Sigmoid colon (tissue), 7 donors: ENCODE measurements around the gene PHF14. TPM values are rescaled to one million over a fixed set of nuclear protein-coding genes. Genes with fewer than 3 reads are reported as not detected.

Experiments
- DNase-seq: peaks from one replicate; pipeline ENCODE4 v3.0.0-alpha.2; 2019
- H3K27ac ChIP-seq, 4 donors: fragments of 200-600 bp; sonication (generic); one replicate each; pipeline ENCODE4 v1.5.1; 2016 to 2019; ENCODE audit warnings: mild to moderate bottlenecking in 1 of 4
- H3K27me3 ChIP-seq, 3 donors: fragments of 200-600 bp; sonication (generic); one replicate each; pipeline ENCODE4 v1.5.1; 2019; ENCODE audit warnings: mild to moderate bottlenecking in 1 of 3
- H3K36me3 ChIP-seq, 4 donors: fragments of 200-600 bp; sonication (generic); one replicate each; pipeline ENCODE4 v1.5.1; 2016 to 2019
- H3K4me1 ChIP-seq, 4 donors: fragments of 200-600 bp; sonication (generic); one replicate each; pipeline ENCODE4 v1.5.1; 2017 to 2019
- H3K4me3 ChIP-seq, 4 donors: fragments of 200-600 bp; sonication (generic); one replicate each; pipeline ENCODE4 v1.5.1; 2017 to 2019; ENCODE audit warnings: mild to moderate bottlenecking in 2 of 4, moderate library complexity in 1 of 4
- H3K9me3 ChIP-seq, 4 donors: fragments of 200-600 bp in 3 of 4; sonication (generic) in 3 of 4; one replicate each; pipeline versions ENCODE4 v1.5.1 to v1.6.1; 2013 to 2019
- CTCF ChIP-seq, 4 experiments: fragments of 450-650 bp in 3 of 4; fragments of 200-600 bp in 1 of 4; IDR thresholded peaks; one replicate each; pipeline ENCODE4 v1.5.1; 2016 to 2019; ENCODE audit warnings: antibody characterized with exemption in 4 of 4, mild to moderate bottlenecking in 3 of 4, moderate library complexity in 2 of 4
- EP300 ChIP-seq, 4 donors: sonication (generic); formaldehyde crosslinking; IDR thresholded peaks; one replicate each; pipeline ENCODE4 v1.6.1; 2017; ENCODE audit warnings: antibody characterized with exemption in 4 of 4
- POLR2A ChIP-seq, 2 donors: fragments of 450-650 bp; IDR thresholded peaks; one replicate each; pipeline ENCODE4 v1.6.1; 2016; ENCODE audit warnings: antibody characterized with exemption in 2 of 2, mild to moderate bottlenecking in 2 of 2, moderate library complexity in 2 of 2
- POLR2AphosphoS5 ChIP-seq, 4 donors: sonication (generic); formaldehyde crosslinking; IDR thresholded peaks; one replicate each; pipeline ENCODE4 v1.6.1; 2017; ENCODE audit warnings: antibody characterized with exemption in 4 of 4
- WGBS, 2 donors: extraction: QIAGEN DNeasy Blood & Tissue Kit; methylation state at CpG; one replicate each; pipeline ENCODE4 v1.1.7; 2013; 5-methylcytosine and 5-hydroxymethylcytosine counted together
- intact Hi-C: fragments of 100-400 bp; cut with DNase I; formaldehyde crosslinking; loops from one replicate; pipeline ENCODE4 v1.15.1; 2023
- polyA plus RNA-seq, 3 donors: library from polyadenylated mRNA; stranded (reverse); fragments of 200-250 nt; gene quantifications; one replicate each; pipeline ENCODE4 v1.2.3, GENCODE V29; 2013
- total RNA-seq, 4 donors: library from RNA; depleted of rRNA; stranded (reverse); fragments of >200 nt; gene quantifications; one replicate each; pipeline ENCODE4 v1.1.0, GENCODE V29; 2016
- donor health status: healthy with polysubstance abuse.
- donor health status: Bipolar disorder and iron deficiency.
- donor health status: healthy.

Gene PHF14
- total and polyA plus RNA-seq, 7 donors: 10.8 to 47.6 (median 28.8) TPM

- WGBS, 2 donors: 81 to 95% methylated on average over 1 of the region's 1 CpG
- intact Hi-C loops: no loop called here
- no peak for TF ChIP-seq POLR2AphosphoS5 (IDR thresholded peaks at IDR 0.05)
- TF ChIP-seq CTCF (IDR thresholded peaks at IDR 0.05): no peak
- TF ChIP-seq EP300 (IDR thresholded peaks at IDR 0.05): no peak
- TF ChIP-seq POLR2A (IDR thresholded peaks at IDR 0.05): no peak
- Histone ChIP-seq H3K27me3 (no peaks in the 10 kb centered on the region), H3K4me1 (no peaks in the 10 kb centered on the region), H3K9me3 (no peaks in the 10 kb centered on the region), H3K4me3 (no peak overlapping the region), H3K36me3 (peaks cover 5 to 28% (median 9%) of the 10 kb centered on the region in 4 donors), H3K27ac (no peak overlapping the region)
- DNase-seq: no peak
Observed at GRCh38 chr7:11021468-11021867, 47.8 kb downstream of the PHF14 start.

- H3K27me3 ChIP-seq: no peaks in the 10 kb centered on the region
- no peaks in the 10 kb centered on the region for H3K4me1 ChIP-seq
- 85 to 90% methylated on average over 2 of the region's 2 CpGs for WGBS, 2 donors
- peaks cover 5 to 28% (median 9%) of the 10 kb centered on the region in 4 donors for H3K36me3 ChIP-seq
- TF ChIP-seq POLR2AphosphoS5 (IDR thresholded peaks at IDR 0.05): no peak
- TF ChIP-seq POLR2A (IDR thresholded peaks at IDR 0.05): no peak
- TF ChIP-seq EP300 (IDR thresholded peaks at IDR 0.05): no peak
- TF ChIP-seq CTCF (IDR thresholded peaks at IDR 0.05): no peak
- intact Hi-C loops: no loop called here
- no peak overlapping the region for H3K27ac ChIP-seq
- H3K4me3 ChIP-seq: no peak overlapping the region
- DNase-seq: no peak
- H3K9me3 ChIP-seq: no peaks in the 10 kb centered on the region
Observed at GRCh38 chr7:11026452-11027359, 53.0 kb downstream of the PHF14 start.

GRCh38 chr7:11035661-11036060 lies 62.0 kb downstream of the PHF14 start:
- WGBS, 2 donors: 91% methylated on average over 4 of the region's 4 CpGs

GRCh38 chr7:11039974-11040373 lies 66.3 kb downstream of the PHF14 start:
- DNase-seq: no peak
- no peaks in the 10 kb centered on the region for H3K9me3 ChIP-seq
- peaks cover 0 to 3% (median 0%) of the 10 kb centered on the region in 4 donors for H3K4me1 ChIP-seq
- peaks cover 0 to 58% (median 5%) of the 10 kb centered on the region in 4 donors for H3K36me3 ChIP-seq
- intact Hi-C loops: no loop called here
- TF ChIP-seq POLR2AphosphoS5 (IDR thresholded peaks at IDR 0.05) (no peak), POLR2A (IDR thresholded peaks at IDR 0.05) (no peak), CTCF (IDR thresholded peaks at IDR 0.05) (no peak), EP300 (IDR thresholded peaks at IDR 0.05) (no peak)
- H3K27me3 ChIP-seq: no peaks in the 10 kb centered on the region
- no peak overlapping the region for H3K27ac ChIP-seq
- H3K4me3 ChIP-seq: no peak overlapping the region

More at GRCh38 chr7:11035661-11036060, 62.0 kb downstream of the PHF14 start:
- intact Hi-C loops: no loop called here
- no peak for TF ChIP-seq EP300 (IDR thresholded peaks at IDR 0.05)
- no peak overlapping the region for H3K27ac ChIP-seq
- peaks cover 0 to 47% (median 5%) of the 10 kb centered on the region in 4 donors for H3K36me3 ChIP-seq
- DNase-seq: no peak
- no peaks in the 10 kb centered on the region for H3K4me1 ChIP-seq
- no peaks in the 10 kb centered on the region for H3K27me3 ChIP-seq
- H3K9me3 ChIP-seq: no peaks in the 10 kb centered on the region
- H3K4me3 ChIP-seq: no peak overlapping the region

- WGBS, 2 donors: 97 to 99% methylated on average over 2 of the region's 2 CpGs
- H3K4me3 ChIP-seq: no peak overlapping the region
- H3K27me3 ChIP-seq: no peaks in the 10 kb centered on the region
- no peak for TF ChIP-seq POLR2A (IDR thresholded peaks at IDR 0.05)
- no peak for TF ChIP-seq EP300 (IDR thresholded peaks at IDR 0.05)
- TF ChIP-seq CTCF (IDR thresholded peaks at IDR 0.05): no peak
- no peak for TF ChIP-seq POLR2AphosphoS5 (IDR thresholded peaks at IDR 0.05)
- intact Hi-C loops: no loop called here
- no peak for DNase-seq
- no peaks in the 10 kb centered on the region for H3K9me3 ChIP-seq
- peaks cover 0 to 29% (median 0%) of the 10 kb centered on the region in 4 donors for H3K36me3 ChIP-seq
- H3K27ac ChIP-seq: no peak overlapping the region
- no peaks in the 10 kb centered on the region for H3K4me1 ChIP-seq
Observed at GRCh38 chr7:11054033-11054432, 80.4 kb downstream of the PHF14 start.
